H1 (cell line): Measurements from ENCODE around the gene SLC5A12. TPM values are rescaled to one million over a fixed set of nuclear protein-coding genes. Genes with fewer than 3 reads are reported as not detected.

Source experiments
- CTCF ChIA-PET: fragments of 300-600 bp; sonication (Branson Sonifier 250); formaldehyde crosslinking; loops from one replicate; lab custom pipeline; 2021; ENCODE audit not compliant: partially characterized antibody; lab: Charles Lee
- POLR2A ChIA-PET: fragments of 300-600 bp; sonication (Branson Sonifier 250); formaldehyde crosslinking; loops from one replicate; lab custom pipeline; 2021; ENCODE audit warnings: inconsistent platforms; ENCODE audit not compliant: partially characterized antibody; lab: Charles Lee
- DNase-seq, 2 experiments: peaks; one replicate each; pipeline versions ENCODE4 v3.0.0 to v3.0.0-alpha.2; 2010 to 2022; ENCODE audit warnings: low spot score in 2 of 2, low read depth in 1 of 2, mixed read lengths in 1 of 2
- FAIRE-seq: peaks from 2 replicates; lab custom pipeline; 2011; peaks lifted over from hg19 to GRCh38; lab: Jason Lieb, UNC
- H2AFZ ChIP-seq: 2 replicates; pipeline ENCODE4 v1.8.1; 2012; ENCODE audit warnings: low read length, inconsistent platforms
- H2AK5ac ChIP-seq: 2 replicates; pipeline ENCODE4 v1.6.1; 2013; ENCODE audit warnings: low read depth, low read length
- H2BK120ac ChIP-seq: replicated peaks from 2 replicates; pipeline ENCODE3; 2013; ENCODE audit warnings: low read depth, low read length, inconsistent platforms
- H2BK12ac ChIP-seq: 2 replicates; pipeline ENCODE4 v1.6.1; 2013; ENCODE audit warnings: low read depth, low read length
- H2BK15ac ChIP-seq: 2 replicates; pipeline ENCODE4 v1.6.1; 2013; ENCODE audit warnings: low read length
- H2BK20ac ChIP-seq: 2 replicates; pipeline ENCODE4 v1.6.1; 2013; ENCODE audit warnings: low read length
- H2BK5ac ChIP-seq: 2 replicates; pipeline ENCODE4 v1.6.1; 2013; ENCODE audit warnings: low read depth, low read length
- H3K14ac ChIP-seq: 2 replicates; pipeline ENCODE4 v1.6.1; 2013; ENCODE audit warnings: inconsistent platforms; ENCODE audit not compliant: insufficient read length
- H3K18ac ChIP-seq: 2 replicates; pipeline ENCODE4 v1.6.1; 2013; ENCODE audit warnings: low read length; ENCODE audit errors: extremely low read depth
- H3K23ac ChIP-seq: 2 replicates; pipeline ENCODE4 v1.6.1; 2013; ENCODE audit warnings: inconsistent platforms; ENCODE audit not compliant: insufficient read length
- H3K23me2 ChIP-seq: 2 replicates; pipeline ENCODE4 v1.6.1; 2013; ENCODE audit warnings: low read depth, low read length
- H3K27ac ChIP-seq: 2 replicates; pipeline ENCODE4 v1.6.1; 2011; ENCODE audit warnings: low read depth, low read length, inconsistent platforms
- H3K27me3 ChIP-seq, 4 experiments: replicated peaks in 1 of 4; 1 replicate in 1 of 4; 2 replicates in 3 of 4; pipeline versions ENCODE4 v1.6.1 to v1.8.1; 2011 to 2013; ENCODE audit warnings: low read length in 3 of 4, mild to moderate bottlenecking in 3 of 4, inconsistent platforms in 2 of 4, mixed read lengths in 2 of 4, moderate library complexity in 1 of 4; ENCODE audit not compliant: control insufficient read depth in 3 of 4, insufficient read depth in 3 of 4; ENCODE audit errors: extremely low read depth in 1 of 4
- H3K36me3 ChIP-seq, 4 experiments: 2 replicates each; pipeline versions ENCODE4 v1.6.1 to v1.8.1; 2011 to 2013; ENCODE audit warnings: mild to moderate bottlenecking in 4 of 4, low read length in 3 of 4, moderate library complexity in 2 of 4, control low read depth in 1 of 4, inconsistent platforms in 1 of 4; ENCODE audit not compliant: insufficient read depth in 4 of 4, control insufficient read depth in 2 of 4
- H3K4ac ChIP-seq: replicated peaks from 2 replicates; pipeline ENCODE3; 2013; ENCODE audit warnings: low read length, low read depth, mixed read lengths, inconsistent platforms; ENCODE audit not compliant: insufficient read length
- H3K4me1 ChIP-seq, 4 experiments: replicated peaks in 1 of 4; 1 replicate in 1 of 4; 2 replicates in 3 of 4; pipeline versions ENCODE4 v1.6.1 to v1.8.1; 2011 to 2013; ENCODE audit warnings: low read length in 3 of 4, inconsistent platforms in 2 of 4, mixed read lengths in 1 of 4; ENCODE audit not compliant: insufficient read depth in 4 of 4, control insufficient read depth in 3 of 4
- H3K4me2 ChIP-seq, 2 experiments: 2 replicates each; pipeline versions ENCODE4 v1.6.1 to v1.8.1; 2011 to 2013; ENCODE audit warnings: low read depth in 2 of 2, low read length in 2 of 2, control low read depth in 1 of 2, inconsistent platforms in 1 of 2, mild to moderate bottlenecking in 1 of 2; ENCODE audit not compliant: insufficient read depth in 1 of 2
- H3K4me3 ChIP-seq, 4 experiments: fragments of 200-600, 300-600 bp in 1 of 4; sonication (generic), shearing (Covaris generic), sonication (Bioruptor Twin) in 1 of 4; 2 replicates each; pipeline versions ENCODE4 v1.5.1 to v1.8.1; 2011 to 2016; ENCODE audit warnings: low read length in 4 of 4, low read depth in 3 of 4, control low read depth in 2 of 4, inconsistent platforms in 2 of 4, mild to moderate bottlenecking in 2 of 4, mixed read lengths in 1 of 4, moderate library complexity in 1 of 4; ENCODE audit not compliant: insufficient read depth in 2 of 4; ENCODE audit errors: extremely low read depth in 1 of 4
- H3K56ac ChIP-seq: replicated peaks from 2 replicates; pipeline ENCODE3; 2013; ENCODE audit warnings: low read depth, mild to moderate bottlenecking, mixed read lengths, low read length, inconsistent platforms; ENCODE audit not compliant: insufficient read length
- H3K79me1 ChIP-seq: 2 replicates; pipeline ENCODE4 v1.6.1; 2013; ENCODE audit warnings: low read depth, low read length, control low read depth
- H3K79me2 ChIP-seq, 2 experiments: 2 replicates each; pipeline versions ENCODE4 v1.6.1 to v1.8.1; 2012 to 2013; ENCODE audit warnings: low read length in 2 of 2, mild to moderate bottlenecking in 2 of 2, inconsistent platforms in 1 of 2; ENCODE audit not compliant: insufficient read depth in 2 of 2, control insufficient read depth in 1 of 2
- H3K9ac ChIP-seq, 4 experiments: replicated peaks in 1 of 4; 1 replicate in 1 of 4; 2 replicates in 3 of 4; pipeline versions ENCODE4 v1.6.1 to v1.8.1; 2011 to 2013; ENCODE audit warnings: low read depth in 3 of 4, low read length in 3 of 4, control low read depth in 2 of 4, mild to moderate bottlenecking in 2 of 4, moderate library complexity in 2 of 4, inconsistent platforms in 1 of 4; ENCODE audit errors: extremely low read depth in 1 of 4
- H3K9me3 ChIP-seq, 2 experiments: 2 replicates each; pipeline versions ENCODE4 v1.6.1 to v1.8.1; 2012 to 2013; ENCODE audit warnings: mild to moderate bottlenecking in 2 of 2, moderate library complexity in 2 of 2, control low read depth in 1 of 2, inconsistent platforms in 1 of 2, low read depth in 1 of 2, low read length in 1 of 2, mixed read lengths in 1 of 2; ENCODE audit not compliant: insufficient read depth in 2 of 2
- H4K20me1 ChIP-seq, 2 experiments: replicated peaks in 1 of 2; 2 replicates each; pipeline versions ENCODE3 to v1.8.1; 2011 to 2013; ENCODE audit warnings: inconsistent platforms in 2 of 2, low read length in 2 of 2, mild to moderate bottlenecking in 1 of 2; ENCODE audit not compliant: insufficient read depth in 2 of 2, control insufficient read depth in 1 of 2
- H4K5ac ChIP-seq: 2 replicates; pipeline ENCODE4 v1.6.1; 2013; ENCODE audit warnings: low read length, low read depth, mixed read lengths, inconsistent platforms; ENCODE audit not compliant: insufficient read length
- H4K8ac ChIP-seq: 2 replicates; pipeline ENCODE4 v1.8.0; 2013; ENCODE audit warnings: mild to moderate bottlenecking, moderate library complexity, low read length, inconsistent platforms; ENCODE audit not compliant: insufficient read depth; ENCODE audit errors: extremely low read depth
- H4K91ac ChIP-seq: replicated peaks from 2 replicates; pipeline ENCODE3; 2013; ENCODE audit warnings: low read length, mixed read lengths, inconsistent platforms; ENCODE audit not compliant: insufficient read length
- EGR1 ChIP-seq: IDR thresholded peaks from 2 replicates; pipeline ENCODE4 v1.6.1; 2011; ENCODE audit warnings: low read depth, low read length, borderline replicate concordance
- EZH2 ChIP-seq: fragments of 200-600 bp; sonication (generic); IDR thresholded peaks from 2 replicates; pipeline ENCODE4 v1.7.1; 2012; ENCODE audit warnings: low read depth, mild to moderate bottlenecking, moderate library complexity, low read length, inconsistent platforms; ENCODE audit not compliant: severe bottlenecking
- JUN ChIP-seq: IDR thresholded peaks from 2 replicates; pipeline ENCODE4 v1.6.1; 2011; ENCODE audit warnings: low read depth, mild to moderate bottlenecking, improper control_type of control experiment, low read length
- MAFK ChIP-seq: IDR thresholded peaks from 2 replicates; pipeline ENCODE4 v1.6.1; 2012; ENCODE audit warnings: low read depth, mild to moderate bottlenecking, improper control_type of control experiment, low read length
- MAX ChIP-seq: IDR thresholded peaks from 2 replicates; pipeline ENCODE4 v1.6.1; 2012; ENCODE audit warnings: inconsistent platforms
- NRF1 ChIP-seq: IDR thresholded peaks from 2 replicates; pipeline ENCODE4 v1.6.1; 2011; ENCODE audit warnings: mild to moderate bottlenecking, low read depth, low read length, improper control_type of control experiment
- SAP30 ChIP-seq: fragments of 300-600 bp; sonication (generic); IDR thresholded peaks from 2 replicates; pipeline ENCODE4 v1.7.1; 2012; ENCODE audit warnings: low read length, moderate library complexity, mild to moderate bottlenecking, inconsistent platforms; ENCODE audit not compliant: insufficient read depth, insufficient replicate concordance
- SIN3A ChIP-seq, 2 experiments: IDR thresholded peaks in 1 of 2; conservative IDR thresholded peaks in 1 of 2; 2 replicates each; pipeline ENCODE4 v1.6.1; 2011 to 2012; ENCODE audit warnings: low read length in 2 of 2, improper control_type of control experiment in 1 of 2, low read depth in 1 of 2, mild to moderate bottlenecking in 1 of 2
- SIX5 ChIP-seq: IDR thresholded peaks from 2 replicates; pipeline ENCODE4 v1.6.1; 2011; ENCODE audit warnings: mild to moderate bottlenecking, low read depth, low read length
- SUZ12 ChIP-seq: fragments of 200-600 bp; sonication (generic); IDR thresholded peaks from 2 replicates; pipeline ENCODE4 v1.6.1; 2012; ENCODE audit warnings: mild to moderate bottlenecking, inconsistent platforms, low read length, moderate library complexity, mixed read lengths
- ZNF274 ChIP-seq: IDR thresholded peaks from 2 replicates; pipeline ENCODE4 v1.7.0; 2012; ENCODE audit warnings: low read length, borderline replicate concordance; ENCODE audit errors: extremely low read depth
- WGBS, 2 experiments: shearing (Covaris generic) in 1 of 2; methylation state at CpG; one replicate each; pipeline versions ENCODE4 v1.1.6 to v1.1.7; 2013 to 2015; ENCODE audit warnings: low lambda C conversion rate in 2 of 2, mixed read lengths in 2 of 2, inconsistent platforms in 1 of 2, low coverage in 1 of 2, missing lambda C conversion rate in 1 of 2; ENCODE audit not compliant: insufficient replicate concordance in 2 of 2, insufficient coverage in 1 of 2, insufficient read length in 1 of 2; ENCODE audit errors: extremely low coverage in 1 of 2, missing lambda C conversion rate in 1 of 2; 5-methylcytosine and 5-hydroxymethylcytosine counted together
- polyA plus RNA-seq, 7 experiments: library from polyadenylated mRNA; depleted of rRNA in 3 of 7; stranded (reverse) in 5 of 7; unstranded in 2 of 7; fragments of >200 nt in 5 of 7; fragments of 200-250 nt in 2 of 7; gene quantifications; 1 replicate in 5 of 7; 2 replicates in 1 of 7; 4 replicates in 1 of 7; pipeline versions ENCODE4 v1.2.1 to v1.2.3, GENCODE V29; 2011 to 2013; ENCODE audit warnings: missing spikeins in 2 of 7, mixed read lengths in 2 of 7
- total RNA-seq: library from RNA; stranded (reverse); fragmentation: NEBNext Ultra II Directional; extraction: Animal tissue kit (Norgen Biotek cat#: 25700); gene quantifications from 2 replicates; pipeline ENCODE4 v1.2.1, GENCODE V29; 2021

SLC5A12 gene
- total and polyA plus RNA-seq, 2 of the 8 experiments (the other 6 are each of a cell fraction or from before 2014, with no cell fraction given): 1.3 to 1.4 TPM

GRCh38 chr11:26687351-26687750, 34.5 kb downstream of the SLC5A12 start:
- Histone ChIP-seq H2AFZ (no peak overlapping the region), H3K9me3 (no peaks in the 10 kb centered on the region), H3K27ac (no peak overlapping the region), H2AK5ac (no peak overlapping the region), H3K14ac (no peak overlapping the region), H3K36me3 (no peaks in the 10 kb centered on the region), H2BK15ac (no peak overlapping the region), H2BK5ac (no peak overlapping the region), H2BK12ac (no peak overlapping the region), H3K4me3 (no peak overlapping the region), H3K23me2 (no peaks in the 10 kb centered on the region), H3K18ac (no peak overlapping the region), H3K79me1 (no peaks in the 10 kb centered on the region), H3K27me3 (no peaks in the 10 kb centered on the region), H2BK120ac (no peak overlapping the region), H4K5ac (no peak overlapping the region), H4K20me1 (no peaks in the 10 kb centered on the region), H2BK20ac (no peak overlapping the region), H3K79me2 (no peaks in the 10 kb centered on the region), H3K4ac (no peak overlapping the region), H4K8ac (no peak overlapping the region), H3K9ac (no peak overlapping the region), H4K91ac (no peak overlapping the region), H3K4me2 (no peak overlapping the region), H3K56ac (no peak overlapping the region), H3K23ac (no peak overlapping the region), H3K4me1 (no peaks in the 10 kb centered on the region)
- ChIA-PET POLR2A (no interaction called here), CTCF (interaction anchor here (0.6 to 0.8 kb wide), 2 partner anchors 16 to 38 kb away, joined by 3 read pairs; no protein-coding TSS in a partner anchor)
- FAIRE-seq: no peak
- 88% methylated on average over 1 of the region's 1 CpG; no CpG with 5 or more reads in 1 of the 2 experiments for WGBS, 2 experiments
- no peak for DNase-seq
- TF ChIP-seq SAP30 (no peak), EZH2 (no peak), MAX (no peak), MAFK (no peak), NRF1 (no peak), SUZ12 (no peak), SIX5 (no peak), ZNF274 (no peak), EGR1 (no peak), JUN (no peak), SIN3A (conservative IDR thresholded peaks at IDR 0.05 in 1 of 2, IDR thresholded peaks at IDR 0.05 in 1 of 2; ENCODE audit: low read depth in 1 of 2, low read length in 2 of 2) (no peak)
